Measurements from ENCODE around the gene GPX3.

- TF ChIP-seq CTCF (IDR thresholded peaks at IDR 0.05) (no peak), POLR2A (IDR thresholded peaks at IDR 0.05) (no peak)
Measured at GRCh38 chr5:151016700-151017099, 3.7 kb upstream of the GPX3 start.

All from thyroid gland (tissue), 4 donors.